Endometrial microvascular endothelial cells (primary cell): ENCODE measurements around the gene GJB1. TPM values are rescaled to one million over a fixed set of nuclear protein-coding genes. Genes with fewer than 3 reads are reported as not detected.

ENCODE experiments used
- in situ Hi-C: cut with HindIII; loops from 2 replicates; pipeline ENCODE4 v1.10.0; 2017; ENCODE audit warnings: low sequenced_read_pairs, low pct_unique_long_range_greater_than_20kb; ENCODE audit errors: inconsistent ontology term
- total RNA-seq: library from RNA; depleted of rRNA; stranded (reverse); fragments of >200 nt; gene quantifications from one replicate; pipeline ENCODE4 v1.2.3, GENCODE V29; 2015; ENCODE audit errors: inconsistent ontology term

The GJB1 gene
- total RNA-seq, 1 donor from 2014 or later = not detected

GRCh38 chrX:71214152-71214551 lies 8.9 kb upstream of the GJB1 start:
- in situ Hi-C loops = no loop called here

GRCh38 chrX:71214604-71215337 lies 8.3 kb upstream of the GJB1 start:
- in situ Hi-C loops = no loop called here

- in situ Hi-C loops = no loop called here
These were observed 7.6 kb upstream of the GJB1 start for GRCh38 chrX:71215338-71215912.

- in situ Hi-C loops = no loop called here
These were observed 6.5 kb upstream of the GJB1 start for GRCh38 chrX:71216485-71216884.

GRCh38 chrX:71217298-71217697 lies 5.7 kb upstream of the GJB1 start:
- in situ Hi-C loops = no loop called here

GRCh38 chrX:71221145-71221544 lies 1.9 kb upstream of the GJB1 start:
- in situ Hi-C loops = no loop called here

GRCh38 chrX:71224098-71224708 lies 1.2 kb downstream of the GJB1 start:
- in situ Hi-C loops = no loop called here

GRCh38 chrX:71225009-71225408 lies 2.0 kb downstream of the GJB1 start:
- in situ Hi-C loops = no loop called here

GRCh38 chrX:71225676-71226075 lies 2.7 kb downstream of the GJB1 start:
- in situ Hi-C loops = no loop called here

- in situ Hi-C loops = no loop called here
These were observed 4.5 kb downstream of the GJB1 start for GRCh38 chrX:71227370-71228062.

- in situ Hi-C loops = no loop called here
These were observed 5.1 kb downstream of the GJB1 start for GRCh38 chrX:71228063-71228642.

- in situ Hi-C loops = no loop called here
These were observed 12.5 kb downstream of the GJB1 start for GRCh38 chrX:71235482-71235881.

GRCh38 chrX:71236836-71237235 lies 13.8 kb downstream of the GJB1 start:
- in situ Hi-C loops = no loop called here

GRCh38 chrX:71239781-71240180 lies 16.8 kb downstream of the GJB1 start:
- in situ Hi-C loops = no loop called here

- in situ Hi-C loops = no loop called here
These were observed 18.3 kb downstream of the GJB1 start for GRCh38 chrX:71241301-71241700.

- in situ Hi-C loops = no loop called here
These were observed 21.5 kb downstream of the GJB1 start for GRCh38 chrX:71244359-71245128.

- in situ Hi-C loops = no loop called here
These were observed 22.1 kb downstream of the GJB1 start for GRCh38 chrX:71245159-71245558.

- in situ Hi-C loops = no loop called here
These were observed 27.8 kb downstream of the GJB1 start for GRCh38 chrX:71250841-71251240.

GRCh38 chrX:71251466-71251973 lies 28.5 kb downstream of the GJB1 start:
- in situ Hi-C loops = no loop called here
